Measurements from ENCODE around the gene ANTXR2. TPM values are rescaled to one million over a fixed set of nuclear protein-coding genes. Genes with fewer than 3 reads are reported as not detected.
"Not testable (repeated sequence)": the region's sequence is repeated elsewhere in the genome, so short reads cannot be mapped to it uniquely, and the experiment has no call there.

Gene ANTXR2
- total RNA-seq, 8 experiments from 2014 or later: 10.5 to 72.6 (median 39.5) TPM

DNA sequence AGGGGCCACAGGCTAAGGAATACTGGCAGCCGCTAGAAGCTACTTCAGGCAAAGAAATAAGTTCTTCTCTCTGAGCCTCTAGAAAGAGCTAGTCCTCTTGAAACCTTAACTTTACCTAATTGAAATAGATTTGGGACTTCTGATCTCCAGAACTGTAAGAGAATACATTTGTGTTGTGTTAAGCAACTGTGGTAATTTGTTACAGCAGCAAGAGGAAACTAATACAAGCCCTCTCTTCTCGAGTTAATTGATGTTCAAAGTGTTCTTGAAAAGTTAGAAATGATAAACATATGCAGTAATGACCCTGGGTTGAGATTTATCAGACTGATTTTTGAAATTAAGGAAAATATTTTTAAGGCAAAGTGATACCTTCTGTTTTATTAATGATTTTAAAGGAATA lies 172.8 kb downstream of the ANTXR2 start:
- 42 to 86% (median 45%) methylated on average over 1 to 2 of the region's 2 CpGs; no CpG with 5 or more reads in 4 of the 10 experiments for WGBS, 10 experiments

DNA sequence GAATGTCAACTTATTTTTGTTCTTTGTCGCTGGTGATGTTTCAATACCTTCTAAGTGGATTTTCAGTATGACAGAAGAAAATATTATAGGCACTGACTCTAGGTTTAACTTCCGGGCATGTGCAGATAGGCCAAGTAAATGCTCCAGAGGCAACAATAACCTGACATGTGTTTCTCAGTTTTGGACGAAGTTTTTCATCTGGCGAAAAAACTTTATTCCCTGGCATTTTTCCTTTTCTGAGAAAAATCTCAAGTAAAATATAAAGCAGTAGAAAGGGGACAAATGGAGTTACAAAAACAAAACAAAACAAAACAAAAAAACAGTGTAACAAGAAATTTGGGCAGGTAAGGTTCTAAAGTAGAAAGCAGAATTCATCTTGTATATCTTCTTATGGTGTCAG lies 173.5 kb downstream of the ANTXR2 start:
- no peak for ATAC-seq (replicated peaks in 6 of 8)
- H3K27ac ChIP-seq: no peak overlapping the region
- no peaks in the 10 kb centered on the region for H3K4me1 ChIP-seq (replicated peaks in 1 of 2)
- WGBS, 10 experiments: 50 to 100% (median 86%) methylated on average over 2 to 4 of the region's 4 CpGs
- H3K4me3 ChIP-seq: no peak overlapping the region
- in situ Hi-C loops (cut with MboI; ENCODE audit: low pct_unique_long_range_greater_than_20kb in 2 of 9, low sequenced_read_pairs in 9 of 9, unreplicated experiment in 9 of 9): no loop called here

More for the DNA sequence above, 172.8 kb downstream of the ANTXR2 start:
- in situ Hi-C loops (cut with MboI; ENCODE audit: low pct_unique_long_range_greater_than_20kb in 2 of 9, low sequenced_read_pairs in 9 of 9, unreplicated experiment in 9 of 9): no loop called here
- Histone ChIP-seq H3K4me3 (no peak overlapping the region), H3K27ac (no peak overlapping the region), H3K4me1 (replicated peaks in 1 of 2) (no peaks in the 10 kb centered on the region)
- ATAC-seq (replicated peaks in 6 of 8): no peak

DNA sequence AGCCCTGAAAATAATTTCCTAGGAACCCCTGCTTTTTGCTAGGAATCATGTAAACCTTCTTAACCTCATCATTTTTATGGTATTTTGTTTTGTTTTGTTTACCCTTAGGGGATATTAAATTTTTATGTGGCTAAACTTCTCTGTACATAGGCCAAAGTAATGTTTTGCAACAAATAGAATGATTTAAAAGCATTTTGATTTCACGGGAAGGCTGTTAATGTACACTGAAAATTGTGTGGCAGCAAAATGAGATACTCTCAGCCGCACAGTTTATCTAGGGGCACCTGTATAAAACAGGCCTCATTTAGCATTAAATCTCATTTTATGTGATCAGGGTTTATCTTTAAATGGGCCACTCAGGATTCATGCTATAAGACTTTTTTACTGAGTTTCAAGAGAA lies 175.0 kb downstream of the ANTXR2 start:
- Histone ChIP-seq H3K4me1 (replicated peaks in 1 of 2) (no peaks in the 10 kb centered on the region), H3K27ac (no peak overlapping the region), H3K4me3 (no peak overlapping the region)
- ATAC-seq (replicated peaks in 6 of 8): no peak
- 55 to 100% (median 92%) methylated on average over 1 to 2 of the region's 2 CpGs; no CpG with 5 or more reads in 1 of the 10 experiments for WGBS, 10 experiments
- in situ Hi-C loops (cut with MboI; ENCODE audit: low pct_unique_long_range_greater_than_20kb in 2 of 9, low sequenced_read_pairs in 9 of 9, unreplicated experiment in 9 of 9): no loop called here

DNA sequence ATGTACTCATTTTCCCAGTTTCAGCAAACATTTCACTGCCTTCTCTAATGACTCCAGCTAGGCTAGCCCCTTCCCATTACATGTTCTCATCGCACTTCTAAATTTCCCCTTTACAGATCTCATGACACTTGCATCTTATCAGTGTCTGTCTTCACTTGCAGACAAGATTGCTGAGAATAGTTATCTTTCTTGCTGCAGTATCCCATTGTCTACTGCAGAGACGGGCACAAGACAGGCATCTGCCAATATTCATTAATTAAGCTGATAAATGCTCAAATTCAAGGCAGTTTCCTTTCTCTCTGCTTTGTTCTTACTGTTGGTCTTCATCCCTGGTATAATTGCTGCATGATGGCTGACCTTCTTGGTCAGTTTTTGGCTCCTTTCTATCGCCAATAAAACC lies 175.9 kb downstream of the ANTXR2 start:
- 43 to 100% (median 80%) methylated on average over 1 to 3 of the region's 3 CpGs; no CpG with 5 or more reads in 5 of the 10 experiments for WGBS, 10 experiments

DNA sequence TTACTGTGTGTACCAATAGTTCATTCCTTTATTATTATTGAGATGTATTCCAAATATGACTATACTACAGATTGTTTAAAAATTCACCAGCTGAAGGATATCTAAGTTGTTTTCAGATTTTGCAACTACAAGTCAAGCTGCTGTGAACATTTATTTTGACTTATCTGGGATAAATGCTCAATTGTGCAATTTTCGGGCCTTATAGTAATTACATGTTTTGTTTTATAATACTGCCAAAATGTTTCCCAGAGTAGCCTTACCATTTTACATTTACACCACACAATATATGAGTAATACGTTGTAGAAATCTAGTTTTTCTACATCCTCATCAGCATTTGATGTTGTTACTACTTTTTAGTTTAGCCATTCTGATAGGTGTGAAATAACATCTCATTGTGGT lies 179.6 kb downstream of the ANTXR2 start:
- 55 to 100% (median 73%) methylated on average over 1 to 2 of the region's 2 CpGs; no CpG with 5 or more reads in 1 of the 10 experiments for WGBS, 10 experiments
- no peak for ATAC-seq (replicated peaks in 6 of 8)
- Histone ChIP-seq H3K4me3 (no peak overlapping the region), H3K4me1 (replicated peaks in 1 of 2) (no peaks in the 10 kb centered on the region), H3K27ac (no peak overlapping the region)
- in situ Hi-C loops (cut with MboI; ENCODE audit: low pct_unique_long_range_greater_than_20kb in 2 of 9, low sequenced_read_pairs in 9 of 9, unreplicated experiment in 9 of 9): no loop called here

More for the DNA sequence above, 175.9 kb downstream of the ANTXR2 start:
- ATAC-seq (replicated peaks in 6 of 8): no peak
- Histone ChIP-seq H3K4me3 (no peak overlapping the region), H3K27ac (no peak overlapping the region), H3K4me1 (replicated peaks in 1 of 2) (no peaks in the 10 kb centered on the region)
- in situ Hi-C loops (cut with MboI; ENCODE audit: low pct_unique_long_range_greater_than_20kb in 2 of 9, low sequenced_read_pairs in 9 of 9, unreplicated experiment in 9 of 9): no loop called here

DNA sequence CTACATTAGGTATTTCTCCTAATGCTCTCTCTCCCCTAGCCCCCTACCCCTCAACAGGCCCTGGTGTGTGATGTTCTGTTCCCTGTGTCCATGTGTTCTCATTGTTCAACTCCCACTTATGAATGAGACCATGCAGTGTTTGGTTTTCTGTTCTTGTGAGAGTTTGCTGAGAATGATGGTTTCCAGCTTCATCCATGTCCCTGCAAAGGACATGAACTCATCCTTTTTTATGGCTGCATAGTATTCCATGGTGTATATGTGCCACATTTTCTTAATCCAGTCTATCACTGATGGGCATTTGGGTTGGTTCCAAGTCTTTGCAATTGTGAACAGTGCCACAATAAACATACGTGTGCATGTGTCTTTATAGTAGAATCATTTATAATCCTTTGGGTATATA lies 184.0 kb downstream of the ANTXR2 start:
- 80 to 100% (median 100%) methylated on average over 1 of the region's 1 CpG; no CpG with 5 or more reads in 7 of the 10 experiments for WGBS, 10 experiments
- H3K4me3 ChIP-seq; ATAC-seq (replicated peaks in 6 of 8); H3K4me1 ChIP-seq (replicated peaks in 1 of 2); H3K27ac ChIP-seq; in situ Hi-C loops (cut with MboI; ENCODE audit: low pct_unique_long_range_greater_than_20kb in 2 of 9, low sequenced_read_pairs in 9 of 9, unreplicated experiment in 9 of 9): not testable (repeated sequence)

DNA sequence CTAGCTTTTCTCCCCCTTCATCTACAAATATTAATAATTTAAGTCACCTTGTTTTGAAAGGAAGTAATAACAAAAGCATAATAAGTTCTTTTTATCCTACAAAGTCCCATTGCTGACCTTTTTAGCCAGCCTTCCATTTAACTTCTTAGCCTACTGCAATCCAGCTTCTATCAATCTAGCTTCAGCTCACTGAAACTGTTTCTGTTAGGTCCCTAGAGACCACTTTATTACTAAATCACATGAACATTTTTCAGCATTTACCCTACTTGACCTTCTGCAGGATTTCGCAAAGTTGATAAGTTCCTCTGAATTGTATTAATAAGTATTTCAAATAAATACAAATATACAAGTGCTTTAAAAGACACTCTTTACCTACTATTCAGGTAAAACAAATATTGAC lies 186.5 kb downstream of the ANTXR2 start:
- 50 to 100% (median 90%) methylated on average over 1 of the region's 1 CpG for WGBS, 10 experiments
- no peak overlapping the region for H3K4me3 ChIP-seq
- peaks cover 0 to 12% of the 10 kb centered on the region in 2 donors for H3K4me1 ChIP-seq (replicated peaks in 1 of 2)
- H3K27ac ChIP-seq: no peak overlapping the region
- in situ Hi-C loops (cut with MboI; ENCODE audit: low pct_unique_long_range_greater_than_20kb in 2 of 9, low sequenced_read_pairs in 9 of 9, unreplicated experiment in 9 of 9): no loop called here
- ATAC-seq (replicated peaks in 6 of 8): peak in 1 of 8 experiments; percentile 48

DNA sequence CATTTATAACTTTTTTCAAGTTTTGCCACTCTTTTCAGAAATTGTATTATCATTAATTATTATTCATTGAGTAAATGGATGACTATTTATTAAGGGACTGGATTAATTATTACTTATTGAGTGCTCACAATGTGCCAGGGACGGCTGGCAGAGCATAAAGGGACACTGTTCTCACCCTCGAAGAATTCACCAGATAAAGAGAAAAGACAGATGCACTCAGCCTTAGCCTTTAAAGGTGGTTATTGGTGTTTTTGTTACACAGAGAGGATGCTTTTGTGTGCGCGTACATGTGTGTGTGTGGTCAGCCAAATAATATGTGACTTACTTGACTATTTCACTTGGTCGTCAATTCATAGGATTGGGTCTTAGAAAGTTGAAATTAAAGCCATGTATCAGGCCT lies 187.0 kb downstream of the ANTXR2 start:
- no peak for ATAC-seq (replicated peaks in 6 of 8)
- in situ Hi-C loops (cut with MboI; ENCODE audit: low pct_unique_long_range_greater_than_20kb in 2 of 9, low sequenced_read_pairs in 9 of 9, unreplicated experiment in 9 of 9): no loop called here
- 54 to 89% (median 70%) methylated on average over 1 to 5 of the region's 5 CpGs; no CpG with 5 or more reads in 2 of the 10 experiments for WGBS, 10 experiments
- Histone ChIP-seq H3K4me3 (no peak overlapping the region), H3K4me1 (replicated peaks in 1 of 2) (peaks cover 0 to 16% of the 10 kb centered on the region in 2 donors), H3K27ac (no peak overlapping the region)

DNA sequence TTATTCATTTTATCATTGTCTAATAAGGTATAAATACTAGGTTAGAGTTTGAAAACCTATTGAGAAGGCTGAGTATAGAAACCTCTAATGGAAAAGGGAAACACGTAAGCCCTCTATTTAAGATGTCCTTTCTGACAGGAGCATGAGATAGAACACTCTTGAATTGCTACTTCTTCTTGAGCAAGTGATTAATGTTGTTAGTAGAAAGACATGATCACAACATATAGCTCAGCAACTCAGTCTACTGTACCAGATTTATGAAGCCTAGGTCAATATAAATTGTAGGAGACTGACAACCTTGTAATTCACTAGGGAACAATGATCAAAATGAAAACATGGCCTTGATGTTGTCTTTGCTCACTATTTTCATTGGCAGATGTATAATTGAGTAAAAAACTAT lies 189.7 kb downstream of the ANTXR2 start:
- Histone ChIP-seq H3K4me1 (replicated peaks in 1 of 2) (peaks cover 0 to 16% of the 10 kb centered on the region in 2 donors), H3K27ac (no peak overlapping the region), H3K4me3 (no peak overlapping the region)
- WGBS, 10 experiments: 29 to 100% (median 100%) methylated on average over 1 of the region's 1 CpG; no CpG with 5 or more reads in 3 of the 10 experiments
- peak in 2 of 8 experiments; percentile 75 to 77 for ATAC-seq (replicated peaks in 6 of 8)
- in situ Hi-C loops (cut with MboI; ENCODE audit: low pct_unique_long_range_greater_than_20kb in 2 of 9, low sequenced_read_pairs in 9 of 9, unreplicated experiment in 9 of 9): no loop called here

DNA sequence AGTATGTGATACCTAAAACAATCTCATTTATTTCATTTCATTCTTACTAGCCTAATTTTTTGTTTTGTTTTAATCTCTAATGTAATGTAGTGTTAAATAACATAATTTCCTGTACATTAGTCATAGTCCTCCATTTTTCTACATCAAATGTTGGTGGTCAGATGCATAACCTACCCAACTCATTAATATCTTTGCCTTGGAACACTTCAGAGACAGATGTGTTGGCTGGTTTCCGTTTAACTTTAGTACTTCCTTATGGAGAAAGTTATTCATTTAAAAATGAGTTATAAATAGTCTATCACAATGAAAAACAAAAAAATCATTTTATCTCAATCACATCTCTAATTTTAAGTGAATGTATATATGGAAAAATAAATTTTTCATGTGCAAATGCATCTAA lies 190.2 kb downstream of the ANTXR2 start:
- WGBS, 10 experiments: 0 to 100% (median 80%) methylated on average over 1 of the region's 1 CpG; no CpG with 5 or more reads in 1 of the 10 experiments
- Histone ChIP-seq H3K4me3 (no peak overlapping the region), H3K27ac (no peak overlapping the region), H3K4me1 (replicated peaks in 1 of 2) (peaks cover 0 to 16% of the 10 kb centered on the region in 2 donors)
- ATAC-seq (replicated peaks in 6 of 8): no peak
- in situ Hi-C loops (cut with MboI; ENCODE audit: low pct_unique_long_range_greater_than_20kb in 2 of 9, low sequenced_read_pairs in 9 of 9, unreplicated experiment in 9 of 9): no loop called here

DNA sequence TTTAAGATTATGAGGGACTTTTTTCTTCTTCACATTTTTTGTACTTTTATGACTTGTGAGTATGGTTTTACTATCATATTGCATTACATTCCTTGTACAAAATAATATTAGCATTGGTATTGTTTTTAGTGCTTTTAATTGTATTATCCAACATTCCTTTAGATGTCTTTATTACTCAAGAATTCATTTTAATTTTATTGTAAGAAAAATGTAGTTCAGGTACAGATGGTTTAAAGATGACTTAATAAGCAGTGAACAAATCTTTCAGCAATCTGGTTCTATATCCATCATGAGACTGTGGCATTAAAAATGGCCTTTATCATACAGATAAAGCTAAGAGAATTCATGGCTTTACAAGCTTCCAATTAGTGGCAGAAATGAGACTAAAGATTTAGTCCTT lies 191.6 kb downstream of the ANTXR2 start:
- H3K27ac ChIP-seq: no peak overlapping the region
- H3K4me1 ChIP-seq (replicated peaks in 1 of 2): peaks cover 0 to 13% of the 10 kb centered on the region in 2 donors
- ATAC-seq (replicated peaks in 6 of 8): no peak
- in situ Hi-C loops (cut with MboI; ENCODE audit: low pct_unique_long_range_greater_than_20kb in 2 of 9, low sequenced_read_pairs in 9 of 9, unreplicated experiment in 9 of 9): no loop called here
- H3K4me3 ChIP-seq: no peak overlapping the region

DNA sequence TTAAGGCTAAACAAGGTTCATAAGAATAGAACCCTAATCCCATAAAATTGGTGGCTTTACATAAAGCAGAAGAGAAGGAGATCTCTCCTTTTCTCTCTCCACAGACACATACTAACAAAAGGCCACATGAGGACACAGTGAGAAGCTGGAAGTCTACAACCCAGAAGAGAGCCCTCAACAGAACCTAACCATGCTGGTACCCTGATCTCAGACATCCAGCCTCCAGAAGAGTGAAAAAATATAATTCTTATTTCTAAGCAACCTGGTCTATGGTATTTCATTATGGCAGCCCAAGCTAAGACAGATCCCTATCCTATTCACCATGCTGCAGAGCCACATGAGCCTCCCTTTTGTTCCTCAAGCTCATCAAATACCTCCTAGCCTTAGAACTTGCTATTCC lies 195.5 kb downstream of the ANTXR2 start:
- no peak for ATAC-seq (replicated peaks in 6 of 8)
- H3K4me1 ChIP-seq (replicated peaks in 1 of 2): peaks cover 0 to 7% of the 10 kb centered on the region in 2 donors
- no peak overlapping the region for H3K4me3 ChIP-seq
- in situ Hi-C loops (cut with MboI; ENCODE audit: low pct_unique_long_range_greater_than_20kb in 2 of 9, low sequenced_read_pairs in 9 of 9, unreplicated experiment in 9 of 9): no loop called here
- H3K27ac ChIP-seq: no peak overlapping the region

DNA sequence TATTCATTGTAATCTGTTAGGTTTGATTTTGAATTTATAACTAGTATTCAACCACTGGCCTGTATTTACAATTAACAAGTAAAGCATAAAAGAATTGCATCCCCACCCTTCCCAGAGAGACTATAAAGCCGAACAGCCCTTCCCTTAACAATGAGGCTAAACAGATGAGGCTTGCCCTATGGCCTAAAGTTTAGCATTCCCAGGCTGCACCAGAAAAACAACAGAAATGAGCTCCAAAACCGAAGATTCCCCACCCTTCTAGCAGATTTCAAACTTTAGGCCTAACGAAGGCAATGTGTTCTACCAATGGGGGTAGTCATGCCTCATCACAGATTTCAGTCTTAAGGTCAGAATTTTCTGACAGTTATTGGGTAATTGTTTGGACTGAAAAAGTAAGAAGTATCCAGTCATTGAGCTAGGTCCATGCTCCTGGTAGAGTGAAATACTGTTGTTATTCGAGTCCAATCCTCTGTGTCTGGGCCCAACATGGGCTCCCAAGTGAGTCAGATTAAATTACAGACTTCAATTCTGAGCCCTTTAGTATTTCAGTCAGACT lies 197.6 kb downstream of the ANTXR2 start:
- WGBS, 10 experiments: 0 to 100% (median 83%) methylated on average over 1 to 4 of the region's 4 CpGs
- ATAC-seq (replicated peaks in 6 of 8): peak in 2 of 8 experiments; percentile 53 to 91

DNA sequence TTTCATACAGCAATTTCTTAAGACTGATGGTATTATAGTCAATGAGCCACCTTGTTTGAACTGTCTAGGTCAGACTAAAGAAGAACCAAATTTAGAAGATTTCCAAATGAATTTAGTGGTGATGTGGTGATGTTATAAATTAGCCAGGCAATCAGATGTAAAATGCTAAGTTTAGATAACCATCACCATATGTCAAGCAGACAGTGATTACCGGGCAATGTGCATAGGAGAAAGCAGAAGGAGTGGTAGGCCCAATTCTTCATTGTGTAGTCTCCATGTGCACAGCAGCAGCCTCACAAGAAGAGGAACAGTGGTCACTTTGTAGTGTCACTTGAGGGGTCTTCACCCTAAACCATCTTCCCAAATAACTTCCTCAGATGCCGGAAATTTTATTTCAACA lies 198.8 kb downstream of the ANTXR2 start:
- Histone ChIP-seq H3K27ac (no peak overlapping the region), H3K4me1 (replicated peaks in 1 of 2) (peaks cover 0 to 9% of the 10 kb centered on the region in 2 donors), H3K4me3 (no peak overlapping the region)
- WGBS, 10 experiments: 0 to 100% (median 90%) methylated on average over 1 to 2 of the region's 2 CpGs; no CpG with 5 or more reads in 5 of the 10 experiments
- ATAC-seq (replicated peaks in 6 of 8): peak in 3 of 8 experiments; percentile 38 to 70 (median 52)
- in situ Hi-C loops (cut with MboI; ENCODE audit: low pct_unique_long_range_greater_than_20kb in 2 of 9, low sequenced_read_pairs in 9 of 9, unreplicated experiment in 9 of 9): no loop called here

More for the DNA sequence above, 197.6 kb downstream of the ANTXR2 start:
- Histone ChIP-seq H3K27ac (no peak overlapping the region), H3K4me1 (replicated peaks in 1 of 2) (no peaks in the 10 kb centered on the region), H3K4me3 (no peak overlapping the region)
- in situ Hi-C loops (cut with MboI; ENCODE audit: low pct_unique_long_range_greater_than_20kb in 2 of 9, low sequenced_read_pairs in 9 of 9, unreplicated experiment in 9 of 9): no loop called here

All from motor neuron (in vitro differentiated cells).